HG03095 (cell line): Measurements from ENCODE around the gene SCN4B.

ENCODE experiments used
- ATAC-seq: cut with Tn5 transposase; IDR thresholded peaks from one replicate; pipeline ENCODE4 v1.9.1; 2021; ENCODE audit warnings: moderate library complexity; ENCODE audit not compliant: unreplicated experiment

The SCN4B gene

DNA sequence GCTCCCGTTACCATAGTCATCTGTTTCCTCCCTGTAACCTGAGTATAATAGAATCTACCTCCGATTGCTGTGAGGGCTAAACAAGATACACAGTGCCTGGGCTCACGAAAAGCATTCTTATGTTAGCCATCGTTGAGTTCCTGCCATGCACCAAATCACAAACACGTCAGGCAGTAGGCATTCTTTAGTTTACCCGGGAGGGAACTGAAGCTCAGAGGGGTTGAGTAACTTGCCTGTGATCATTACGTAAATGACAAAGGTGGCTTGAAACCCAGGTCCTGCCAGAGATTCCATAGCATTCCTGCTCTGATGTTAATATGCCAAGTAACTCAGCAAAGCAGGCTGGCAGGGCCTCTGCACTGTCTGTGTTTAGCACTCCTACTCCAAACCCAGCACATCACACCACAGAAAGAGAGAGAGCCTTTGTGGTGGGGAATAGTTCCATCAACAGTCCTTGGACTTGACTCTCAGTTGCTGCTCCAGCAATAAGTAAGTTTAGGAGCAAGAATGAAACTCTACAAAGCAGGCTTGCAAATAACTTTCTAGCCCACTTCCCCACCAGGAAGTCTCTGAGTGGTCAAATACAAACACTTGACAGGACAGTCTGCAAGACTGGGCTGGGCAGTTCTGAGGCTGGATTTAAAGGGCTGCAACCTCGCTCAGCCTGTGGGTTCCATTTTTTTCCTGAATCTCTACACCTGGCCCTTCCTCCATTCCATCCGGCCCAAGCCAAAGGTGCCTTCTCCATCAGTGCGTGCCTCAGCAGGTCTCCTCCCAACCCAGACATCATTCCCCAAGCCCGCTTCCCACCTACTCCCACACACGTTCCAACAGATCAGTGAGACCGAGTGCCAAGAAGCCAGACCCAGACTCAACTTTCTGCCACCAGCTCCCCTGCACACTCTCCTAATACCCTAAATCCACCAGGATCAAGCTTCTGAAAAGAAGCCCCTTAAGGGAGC, 22.7 kb upstream of the SCN4B start:
- no peak for ATAC-seq

DNA sequence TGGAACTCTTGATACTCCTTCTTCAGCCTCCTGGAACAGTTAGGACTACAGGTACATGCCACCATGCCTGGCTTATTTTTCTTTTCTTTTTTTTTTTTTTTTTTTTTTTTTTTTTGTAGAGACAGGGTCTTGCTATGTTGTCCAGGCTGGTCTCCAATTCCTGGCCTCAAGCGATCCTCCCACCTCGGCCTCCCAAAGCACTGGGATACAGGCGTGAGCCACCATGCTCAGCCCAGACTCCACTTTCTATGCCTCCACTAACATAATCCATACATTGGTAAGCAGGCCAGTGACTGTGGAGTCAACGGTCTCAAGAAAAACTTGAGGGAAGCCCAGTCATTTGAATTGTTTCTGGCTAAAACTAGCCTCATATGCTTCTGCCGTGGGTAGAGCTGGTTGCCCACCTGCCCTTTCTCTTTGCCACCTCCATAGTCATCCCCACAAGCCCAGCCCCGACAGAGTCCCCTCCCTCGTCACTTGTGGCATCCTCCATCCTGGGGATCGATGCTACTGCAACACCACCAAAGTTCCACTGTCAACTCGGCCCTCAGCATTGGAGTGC, 21.5 kb upstream of the SCN4B start:
- ATAC-seq, result no peak

GRCh38 chr11:118172356-118172755, 19.7 kb upstream of the SCN4B start:
- no peak for ATAC-seq

DNA sequence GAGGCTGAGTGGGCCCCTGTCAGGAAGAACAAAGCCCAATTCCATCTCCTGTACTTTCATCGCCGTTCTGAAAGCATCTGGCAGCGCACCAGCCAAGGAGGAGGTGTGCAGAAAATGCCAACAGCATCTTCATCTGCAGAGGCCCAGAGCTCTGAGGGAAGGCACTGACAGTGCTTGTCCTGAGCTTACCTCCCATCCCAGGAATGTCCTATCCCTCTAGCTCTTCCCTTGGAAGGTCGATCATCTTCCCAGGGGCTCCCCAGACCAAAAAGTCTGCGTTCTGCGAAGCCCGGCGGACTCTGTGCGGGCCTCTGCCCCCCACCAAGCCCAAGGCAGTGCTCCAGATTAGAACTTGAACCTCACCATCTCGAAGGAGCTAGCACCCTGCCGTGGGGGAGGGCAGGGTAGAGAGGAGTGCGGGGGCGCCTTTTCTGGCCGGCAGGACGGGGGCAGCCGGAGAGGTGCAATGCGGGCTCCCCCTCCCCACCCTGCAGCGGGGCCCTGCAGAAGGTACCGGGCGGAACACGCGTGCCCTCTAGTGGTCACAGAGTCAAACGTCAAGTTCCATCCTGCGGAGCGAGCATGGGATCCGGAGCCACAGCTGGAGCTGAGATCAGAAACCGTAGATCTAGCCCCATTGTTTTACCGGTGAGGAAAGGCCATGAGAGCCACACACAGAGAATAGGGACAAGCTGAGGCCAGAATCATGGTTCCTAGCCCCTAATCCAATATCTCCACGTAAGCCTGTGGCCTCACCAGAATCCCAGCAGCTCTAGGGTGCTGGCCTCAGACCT, 18.8 kb upstream of the SCN4B start:
- ATAC-seq, result no peak

DNA sequence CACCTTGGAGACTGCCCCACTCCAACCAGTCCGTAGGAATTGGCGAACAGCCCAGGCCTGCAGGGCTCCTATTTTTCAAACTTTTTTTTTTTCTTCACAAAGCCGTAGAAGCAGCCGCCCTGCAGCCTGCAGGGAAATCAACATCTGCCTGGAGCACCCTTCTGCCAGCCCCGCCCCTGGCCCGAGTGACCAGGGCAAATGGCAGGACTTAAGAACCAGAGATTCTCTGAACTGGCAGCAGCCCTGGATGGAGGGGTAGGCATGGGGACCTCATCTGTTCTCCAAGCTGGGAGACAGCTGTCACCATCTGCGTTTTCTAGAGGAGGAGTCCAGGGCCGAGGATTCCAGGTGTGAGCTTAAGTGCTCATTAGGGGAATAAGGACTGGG, 18.3 kb upstream of the SCN4B start:
- no peak for ATAC-seq

- ATAC-seq, result no peak
Observed at GRCh38 chr11:118170231-118170630, 17.6 kb upstream of the SCN4B start.

DNA sequence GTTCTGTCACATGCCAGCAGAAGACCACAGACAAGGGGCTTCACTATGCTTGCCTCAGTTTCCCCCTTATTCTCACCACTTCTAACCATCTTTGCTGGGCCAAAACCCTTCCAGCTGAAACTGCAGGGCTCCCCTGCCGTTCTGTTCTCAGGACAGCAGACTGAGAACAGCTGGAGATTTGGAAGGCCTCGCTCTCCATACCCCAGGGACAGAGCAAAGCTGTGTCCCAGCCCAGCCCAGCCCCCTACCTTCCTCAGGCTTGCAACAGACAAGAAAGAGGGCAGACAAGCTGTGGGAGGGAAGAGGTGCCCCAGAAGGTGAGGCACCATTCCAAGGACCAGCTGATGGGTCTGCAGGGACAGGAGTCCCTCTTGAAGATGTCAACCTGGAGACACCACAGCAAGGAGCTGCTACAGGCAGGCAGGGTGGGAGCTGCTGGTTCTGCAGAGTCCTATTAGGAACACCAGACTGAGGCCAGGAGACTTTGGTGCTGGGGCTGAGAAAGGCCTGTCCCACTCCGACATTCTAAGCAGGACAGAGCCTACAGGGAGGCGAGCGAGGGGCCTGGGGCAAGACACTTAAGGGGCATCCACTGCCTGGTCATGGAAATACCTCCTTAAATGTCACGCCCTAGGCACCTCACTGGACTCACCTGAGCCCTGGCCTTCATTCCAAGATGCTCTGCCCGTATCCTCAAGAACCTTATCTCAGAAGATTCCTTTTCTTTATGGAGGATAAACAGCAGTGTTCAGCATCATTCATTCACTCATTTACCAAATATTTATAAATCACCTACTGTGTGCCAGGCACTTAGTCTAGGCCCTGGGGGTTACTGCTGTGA, 16.9 kb upstream of the SCN4B start:
- ATAC-seq, result no peak

DNA sequence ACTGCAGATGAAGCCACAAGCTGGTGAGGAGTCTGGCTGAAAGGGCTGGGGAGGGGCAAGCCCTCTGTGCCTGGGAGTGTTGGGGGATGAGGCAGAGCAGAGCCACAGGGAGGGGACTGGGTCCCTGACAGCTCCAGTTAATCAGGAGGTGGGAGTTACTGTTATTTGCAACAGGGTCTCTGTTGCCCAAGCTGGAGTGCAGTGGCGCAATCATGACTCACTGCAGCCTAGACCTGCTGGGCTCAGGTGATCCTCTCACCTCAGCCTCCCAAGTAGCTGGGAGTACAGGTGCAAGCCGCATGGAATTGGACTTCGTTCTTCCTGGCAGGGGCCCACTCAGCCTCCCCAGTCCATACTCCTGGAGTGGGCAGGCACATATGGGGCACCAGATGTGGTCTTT, 16.1 kb upstream of the SCN4B start:
- ATAC-seq, result no peak

- ATAC-seq, result no peak
Observed at GRCh38 chr11:118168316-118168715, 15.7 kb upstream of the SCN4B start.

GRCh38 chr11:118167906-118168305, 15.3 kb upstream of the SCN4B start:
- no peak for ATAC-seq

GRCh38 chr11:118167253-118167652, 14.6 kb upstream of the SCN4B start:
- no peak for ATAC-seq

- ATAC-seq, result no peak
Observed at GRCh38 chr11:118166641-118167040, 14.0 kb upstream of the SCN4B start.

GRCh38 chr11:118164885-118165284, 12.3 kb upstream of the SCN4B start:
- no peak for ATAC-seq

- no peak for ATAC-seq
Observed at GRCh38 chr11:118163494-118163893, 10.9 kb upstream of the SCN4B start.

GRCh38 chr11:118162846-118163245, 10.2 kb upstream of the SCN4B start:
- no peak for ATAC-seq

GRCh38 chr11:118161786-118162185, 9.2 kb upstream of the SCN4B start:
- ATAC-seq, result no peak

- ATAC-seq, result no peak
Observed at GRCh38 chr11:118157186-118157895, 4.7 kb upstream of the SCN4B start.

DNA sequence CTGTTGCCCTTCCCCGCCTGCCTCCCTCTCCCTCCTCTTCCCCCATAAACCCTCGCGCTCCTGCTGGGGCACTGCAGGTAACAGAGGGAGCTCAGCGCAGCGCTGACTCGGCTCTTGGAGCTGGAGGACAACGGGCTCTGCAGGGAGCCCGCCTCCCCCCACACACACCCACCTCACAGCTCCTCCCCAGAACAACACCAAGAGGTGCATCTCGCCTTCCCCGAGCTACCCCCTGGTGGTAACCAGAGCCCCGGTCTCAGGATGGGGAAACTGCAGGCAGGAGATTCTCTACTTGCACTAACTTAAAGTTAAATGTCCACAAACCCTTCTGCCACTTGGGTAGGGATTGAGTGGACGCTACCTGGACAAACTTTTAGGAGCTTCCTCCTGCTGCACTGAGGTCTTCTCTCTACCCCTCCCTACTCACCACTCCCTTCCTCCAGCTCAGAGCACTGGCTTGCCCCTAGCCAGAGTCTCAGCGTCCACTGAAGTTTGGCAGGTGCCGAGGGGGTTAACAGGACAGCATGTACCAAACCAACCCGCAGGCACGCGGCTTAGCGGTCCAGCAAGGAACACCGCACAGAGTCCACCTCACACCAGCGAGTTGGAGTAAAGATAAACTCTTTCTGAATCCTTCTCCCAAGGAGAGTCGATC, 4.0 kb upstream of the SCN4B start:
- ATAC-seq, result no peak

- no peak for ATAC-seq
Observed at GRCh38 chr11:118155776-118156530, 3.3 kb upstream of the SCN4B start.
